Loucy (cell line): ENCODE measurements around the gene RGS19.

Experiments
- H2AFZ ChIP-seq: fragments of 200-600 bp; sonication (generic); 2 replicates; pipeline ENCODE4 v1.6.0; 2016; ENCODE audit warnings: antibody characterized with exemption, mild to moderate bottlenecking, low read length, moderate library complexity
- H3F3A ChIP-seq: fragments of 200-600 bp; 2 replicates; pipeline ENCODE4 v1.6.0; 2016; ENCODE audit warnings: antibody characterized with exemption, low read depth, mild to moderate bottlenecking
- H3K27me3 ChIP-seq: fragments of 200-600 bp; sonication (generic); 2 replicates; pipeline ENCODE4 v1.6.1; 2014; ENCODE audit warnings: low read length, mild to moderate bottlenecking; ENCODE audit not compliant: insufficient read depth, poor library complexity, severe bottlenecking
- H3K36me3 ChIP-seq: fragments of 200-600 bp; sonication (generic); 2 replicates; pipeline ENCODE4 v1.6.1; 2016; ENCODE audit warnings: low read length; ENCODE audit not compliant: insufficient read depth
- H3K4me1 ChIP-seq: fragments of 200-600 bp; sonication (generic); 2 replicates; pipeline ENCODE4 v1.5.1; 2014; ENCODE audit warnings: low read length, mild to moderate bottlenecking; ENCODE audit not compliant: insufficient read depth, poor library complexity, severe bottlenecking
- H3K4me2 ChIP-seq: fragments of 200-600 bp; sonication (generic); 2 replicates; pipeline ENCODE4 v1.6.0; 2014; ENCODE audit warnings: antibody characterized with exemption, low read length, low read depth, mild to moderate bottlenecking; ENCODE audit not compliant: poor library complexity, severe bottlenecking
- H3K4me3 ChIP-seq: fragments of 200-600 bp; sonication (generic); 2 replicates; pipeline ENCODE4 v1.5.1; 2014; ENCODE audit warnings: low read length, mild to moderate bottlenecking, mixed read lengths; ENCODE audit not compliant: poor library complexity, severe bottlenecking
- H3K79me2 ChIP-seq: fragments of 200-600 bp; sonication (generic); 2 replicates; pipeline ENCODE4 v1.6.1; 2014; ENCODE audit warnings: low read length; ENCODE audit not compliant: insufficient read depth
- H3K9ac ChIP-seq: fragments of 200-600 bp; sonication (generic); 2 replicates; pipeline ENCODE4 v1.6.0; 2014; ENCODE audit warnings: mild to moderate bottlenecking, low read depth, low read length, moderate library complexity; ENCODE audit not compliant: poor library complexity, severe bottlenecking
- H3K9me2 ChIP-seq: fragments of 200-600 bp; sonication (generic); replicated peaks from 2 replicates; pipeline ENCODE4 v1.6.1; 2016; ENCODE audit warnings: low read depth, low read length, mixed read lengths
- H3K9me3 ChIP-seq: fragments of 200-600 bp; sonication (generic); 2 replicates; pipeline ENCODE4 v1.6.1; 2014; ENCODE audit warnings: mild to moderate bottlenecking, antibody characterized with exemption, low read length, low read depth; ENCODE audit not compliant: insufficient read depth
- H4K20me1 ChIP-seq: fragments of 200-600 bp; sonication (generic); 2 replicates; pipeline ENCODE4 v1.6.0; 2014; ENCODE audit warnings: antibody characterized with exemption, low read length, mild to moderate bottlenecking; ENCODE audit not compliant: insufficient read depth, poor library complexity, severe bottlenecking
- CTCF ChIP-seq: fragments of 200-600 bp; sonication (generic); conservative IDR thresholded peaks from 2 replicates; pipeline ENCODE4 v1.5.1; 2014; ENCODE audit warnings: mild to moderate bottlenecking, antibody characterized with exemption, low read length
- EZH2phosphoT487 ChIP-seq: fragments of 200-600 bp; IDR thresholded peaks from 2 replicates; pipeline ENCODE4 v1.6.1; 2018; ENCODE audit warnings: antibody characterized with exemption, mild to moderate bottlenecking, moderate library complexity, borderline replicate concordance

Gene RGS19

GRCh38 chr20:64027981-64028685 is 51.2 kb downstream of the RGS19 start:
- no peaks in the 10 kb centered on the region for H3K9me3 ChIP-seq
- no peak for TF ChIP-seq EZH2phosphoT487
- no peak for TF ChIP-seq CTCF
- H3K27me3 ChIP-seq, result no peaks in the 10 kb centered on the region
- no peak overlapping the region for H3K4me2 ChIP-seq
- H3K9me2 ChIP-seq, result no peaks in the 10 kb centered on the region
- no peaks in the 10 kb centered on the region for H3K4me1 ChIP-seq
- no peaks in the 10 kb centered on the region for H3F3A ChIP-seq
- no peak overlapping the region for H2AFZ ChIP-seq
- no peaks in the 10 kb centered on the region for H3K79me2 ChIP-seq
- H3K9ac ChIP-seq, result no peak overlapping the region
- no peak overlapping the region for H3K4me3 ChIP-seq
- H3K36me3 ChIP-seq, result peaks cover 80% of the 10 kb centered on the region; the same call in 1 of the 2 replicates
- H4K20me1 ChIP-seq, result no peaks in the 10 kb centered on the region

GRCh38 chr20:64025826-64026412 is 53.4 kb downstream of the RGS19 start:
- H4K20me1 ChIP-seq, result no peaks in the 10 kb centered on the region
- H3K9ac ChIP-seq, result no peak overlapping the region
- no peaks in the 10 kb centered on the region for H3K4me1 ChIP-seq
- H3K36me3 ChIP-seq, result peaks cover 91% of the 10 kb centered on the region; the same call in 1 of the 2 replicates
- H3F3A ChIP-seq, result no peaks in the 10 kb centered on the region
- H3K79me2 ChIP-seq, result no peaks in the 10 kb centered on the region
- no peak overlapping the region for H2AFZ ChIP-seq
- H3K27me3 ChIP-seq, result no peaks in the 10 kb centered on the region
- no peaks in the 10 kb centered on the region for H3K9me3 ChIP-seq
- H3K4me3 ChIP-seq, result no peak overlapping the region
- no peak overlapping the region for H3K4me2 ChIP-seq
- TF ChIP-seq CTCF (no peak), EZH2phosphoT487 (no peak)
- no peaks in the 10 kb centered on the region for H3K9me2 ChIP-seq

- Histone ChIP-seq H3K4me2 (no peak overlapping the region), H3K9ac (no peak overlapping the region)
- TF ChIP-seq EZH2phosphoT487 (no peak), CTCF (no peak)
Measured at GRCh38 chr20:64025101-64025825, 54.1 kb downstream of the RGS19 start.

More at GRCh38 chr20:64025101-64025825, 54.1 kb downstream of the RGS19 start:
- no peaks in the 10 kb centered on the region for H3K27me3 ChIP-seq
- H3F3A ChIP-seq, result no peaks in the 10 kb centered on the region
- no peaks in the 10 kb centered on the region for H3K79me2 ChIP-seq
- H3K9me2 ChIP-seq, result no peaks in the 10 kb centered on the region
- peaks cover 87% of the 10 kb centered on the region; the same call in 1 of the 2 replicates for H3K36me3 ChIP-seq
- no peaks in the 10 kb centered on the region for H4K20me1 ChIP-seq
- no peak overlapping the region for H3K4me3 ChIP-seq
- no peaks in the 10 kb centered on the region for H3K9me3 ChIP-seq
- no peaks in the 10 kb centered on the region for H3K4me1 ChIP-seq
- H2AFZ ChIP-seq, result no peak overlapping the region
